GM12864 (cell line): ENCODE results near the gene HOXB3.

Experiments
- DNase-seq: peaks from one replicate; pipeline ENCODE4 v3.0.0-alpha.2; 2011; ENCODE audit warnings: low read depth
- H3K4me3 ChIP-seq: 2 replicates; pipeline ENCODE4 v1.5.1; 2011; ENCODE audit warnings: mild to moderate bottlenecking, low read depth, low read length, control low read depth
- CTCF ChIP-seq: IDR thresholded peaks from 2 replicates; pipeline ENCODE4 v1.5.1; 2011; ENCODE audit warnings: low read depth, mild to moderate bottlenecking, moderate library complexity, low read length, control low read depth, inconsistent platforms; ENCODE audit errors: missing control alignments

Gene HOXB3

GRCh38 chr17:48615047-48615962 is 25.3 kb upstream of the HOXB3 start, which contains the start of gene HOXB8:
Gene HOXB8, minus strand, starts transcription at chr17:48615292. Its CDS starts 588 bp downstream, at chr17:48614704.
- H3K4me3 ChIP-seq: no peak within 1 kb of the TSS
- no peak for TF ChIP-seq CTCF
- DNase-seq: no peak

GRCh38 chr17:48613862-48614694 is 24.0 kb upstream of the HOXB3 start:
- DNase-seq: no peak
- TF ChIP-seq CTCF: no peak
- no peak overlapping the region for H3K4me3 ChIP-seq

GRCh38 chr17:48612854-48613691 is 23.0 kb upstream of the HOXB3 start:
- DNase-seq: no peak
- peak overlapping the region; percentile 34 for H3K4me3 ChIP-seq
- TF ChIP-seq CTCF: peak; percentile 29

- no peak for TF ChIP-seq CTCF
- H3K4me3 ChIP-seq: peak overlapping the region; percentile 34
- DNase-seq: no peak
Measured at GRCh38 chr17:48612456-48612853, 22.4 kb upstream of the HOXB3 start.

GRCh38 chr17:48611681-48612455 is 21.8 kb upstream of the HOXB3 start:
- no peak for DNase-seq
- TF ChIP-seq CTCF: no peak
- peak overlapping the region; percentile 60 for H3K4me3 ChIP-seq

- no peak for TF ChIP-seq CTCF
- DNase-seq: no peak
- H3K4me3 ChIP-seq: peak overlapping the region; percentile 60
Measured at GRCh38 chr17:48611213-48611612, 21.2 kb upstream of the HOXB3 start.
